Fibroblast of skin of abdomen (primary cell): Measurements from ENCODE around the gene ANKRD17.
"Not testable (repeated sequence)": the region's sequence is repeated elsewhere in the genome, so short reads cannot be mapped to it uniquely, and the experiment has no call there.

Experiments used
- DNase-seq: peaks from one replicate; pipeline ENCODE4 v3.0.0-alpha.2; 2013

ANKRD17 gene

GRCh38 chr4:73248416-73248815, 10.2 kb downstream of the ANKRD17 start:
- no peak for DNase-seq

GRCh38 chr4:73247100-73247499, 11.5 kb downstream of the ANKRD17 start:
- no peak for DNase-seq

- DNase-seq = no peak
These were observed 12.6 kb downstream of the ANKRD17 start for GRCh38 chr4:73245955-73246354.

GRCh38 chr4:73244945-73245601, 13.5 kb downstream of the ANKRD17 start:
- peak; percentile 8 for DNase-seq

GRCh38 chr4:73237044-73237443, 21.6 kb downstream of the ANKRD17 start:
- no peak for DNase-seq

- no peak for DNase-seq
These were observed 22.4 kb downstream of the ANKRD17 start for GRCh38 chr4:73236151-73236550.

GRCh38 chr4:73234712-73235111, 23.9 kb downstream of the ANKRD17 start:
- no peak for DNase-seq

- DNase-seq = no peak
These were observed 26.8 kb downstream of the ANKRD17 start for GRCh38 chr4:73231518-73232487.

- no peak for DNase-seq
These were observed 27.6 kb downstream of the ANKRD17 start for GRCh38 chr4:73230865-73231517.

GRCh38 chr4:73228800-73229199, 29.8 kb downstream of the ANKRD17 start:
- not testable (repeated sequence) for DNase-seq

- no peak for DNase-seq
These were observed 33.7 kb downstream of the ANKRD17 start for GRCh38 chr4:73224886-73225285.

- no peak for DNase-seq
These were observed 35.3 kb downstream of the ANKRD17 start for GRCh38 chr4:73223258-73223650.

- peak; percentile 92 for DNase-seq
These were observed 35.9 kb downstream of the ANKRD17 start for GRCh38 chr4:73222466-73223257.

GRCh38 chr4:73221734-73222133, 36.9 kb downstream of the ANKRD17 start:
- no peak for DNase-seq

- DNase-seq = no peak
These were observed 37.8 kb downstream of the ANKRD17 start for GRCh38 chr4:73220815-73221214.

- peak; percentile 17 for DNase-seq
These were observed 44.5 kb downstream of the ANKRD17 start for GRCh38 chr4:73213916-73214653.

- no peak for DNase-seq
These were observed 45.4 kb downstream of the ANKRD17 start for GRCh38 chr4:73212982-73213730.

GRCh38 chr4:73211968-73212367, 46.6 kb downstream of the ANKRD17 start:
- DNase-seq = no peak

GRCh38 chr4:73208376-73208775, 50.2 kb downstream of the ANKRD17 start:
- peak; percentile 72 for DNase-seq

GRCh38 chr4:73206236-73206635, 52.4 kb downstream of the ANKRD17 start:
- DNase-seq = no peak

GRCh38 chr4:73205482-73205881, 53.1 kb downstream of the ANKRD17 start:
- DNase-seq = no peak
